ENCODE measurements around the gene CDC25B. TPM values are rescaled to one million over a fixed set of nuclear protein-coding genes. Genes with fewer than 3 reads are reported as not detected.
A peak's percentile ranks its signal among the peaks of the same experiment; 100 is the strongest.

Gene CDC25B
- total and polyA plus RNA-seq, 2 of the 13 experiments (the other 11 are each of a cell fraction or from before 2014, with no cell fraction given), result 14.5 to 19.4 TPM

- TF ChIP-seq FOXP4 (CRISPR knock-in tag; IDR thresholded peaks at IDR 0.05) (peak; percentile 60), ZNF496 (CRISPR knock-in tag; IDR thresholded peaks at IDR 0.05; ENCODE audit: insufficient replicate concordance) (no peak), MIER3 (CRISPR knock-in tag; IDR thresholded peaks at IDR 0.05; ENCODE audit: borderline replicate concordance) (peak; percentile 70; the same call in 1 of the 2 replicates), ZNF263 (CRISPR knock-in tag; IDR thresholded peaks at IDR 0.05) (peak; percentile 44), NFKBIZ (CRISPR knock-in tag; IDR thresholded peaks at IDR 0.05) (peak; percentile 81; the same call in 1 of the 2 replicates), TARDBP (CRISPR knock-in tag; IDR thresholded peaks at IDR 0.05) (peak; percentile 73), MED1 (CRISPR knock-in tag; IDR thresholded peaks at IDR 0.05) (peak; percentile 89), ZNF678 (CRISPR knock-in tag; IDR thresholded peaks at IDR 0.05) (peak; percentile 92), PHB2 (IDR thresholded peaks at IDR 0.05; ENCODE audit: partially characterized antibody) (no peak), ZNF569 (CRISPR knock-in tag; IDR thresholded peaks at IDR 0.05; ENCODE audit: borderline replicate concordance) (no peak), ZNF30 (CRISPR knock-in tag; IDR thresholded peaks at IDR 0.05) (peak; percentile 81; the same call in 1 of the 2 replicates), ETV5 (CRISPR knock-in tag; IDR thresholded peaks at IDR 0.05; ENCODE audit: borderline replicate concordance) (peak; percentile 71), BHLHE40 (IDR thresholded peaks at IDR 0.05; ENCODE audit: low read length) (peak; percentile 53; the same call in 1 of the 2 replicates), POGZ (CRISPR knock-in tag; IDR thresholded peaks at IDR 0.05) (peak; percentile 96), ZMAT5 (CRISPR knock-in tag; IDR thresholded peaks at IDR 0.05; ENCODE audit: borderline replicate concordance, low read depth) (no peak), IKZF4 (CRISPR knock-in tag; IDR thresholded peaks at IDR 0.05; ENCODE audit: borderline replicate concordance, low read depth, not compliant biosample characterization) (peak; percentile 96), ZGPAT (CRISPR knock-in tag; IDR thresholded peaks at IDR 0.05) (peak; percentile 99), MZF1 (CRISPR knock-in tag; IDR thresholded peaks at IDR 0.05; ENCODE audit: borderline replicate concordance) (0 out of 2 replicates have a peak, but pooled peaks have one; percentile 69), ZMYM3 (CRISPR knock-in tag; IDR thresholded peaks at IDR 0.05) (peak; percentile 40), RFXANK (CRISPR knock-in tag; IDR thresholded peaks at IDR 0.05) (peak; percentile 18; the same call in 1 of the 2 replicates), ZNF362 (CRISPR knock-in tag; IDR thresholded peaks at IDR 0.05; ENCODE audit: borderline replicate concordance) (peak; percentile 72; the same call in 1 of the 2 replicates), GRHL1 (CRISPR knock-in tag; conservative IDR thresholded peaks at IDR 0.05) (no peak), ZNF619 (CRISPR knock-in tag; IDR thresholded peaks at IDR 0.05) (peak; percentile 100)
These were observed 24.2 kb downstream of the CDC25B start, which contains the start of gene AP5S1 (continued) for GRCh38 chr20:3820048-3820900.

All from HepG2 (cell line).